IMR-90 (cell line): ENCODE data around the gene HOXA2. TPM values are rescaled to one million over a fixed set of nuclear protein-coding genes. Genes with fewer than 3 reads are reported as not detected.
A peak's percentile ranks its signal among the peaks of the same experiment; 100 is the strongest.

Experiments
- ATAC-seq: fragments of 200-7000 bp; cut with Tn5 transposase; 2 replicates; pipeline ENCODE4 v1.9.1; 2020; ENCODE audit warnings: low read depth, mild to moderate bottlenecking, moderate library complexity
- BruUV-seq: library from RNA; stranded (reverse); fragments of 400-500 nt; replicated peaks from 2 replicates; lab custom pipeline; 2021; lab: Mats Ljungman, UMichigan
- CTCF ChIA-PET: fragments of 300-600 bp; formaldehyde crosslinking; extraction: SDS; loops from one replicate; lab custom pipeline; 2021; ENCODE audit warnings: antibody characterized with exemption; lab: Yijun Ruan, JAX
- POLR2A ChIA-PET: fragments of 300-600 bp; sonication (Branson Sonifier 250); formaldehyde crosslinking; loops from one replicate; lab custom pipeline; 2022; ENCODE audit warnings: antibody characterized with exemption; ENCODE audit not compliant: unreplicated experiment; lab: Charles Lee
- DNase-seq: peaks from one replicate; pipeline ENCODE4 v3.0.0; 2013
- H2AFZ ChIP-seq: replicated peaks from 2 replicates; pipeline ENCODE3; 2013; ENCODE audit warnings: low read length, mild to moderate bottlenecking; ENCODE audit not compliant: poor library complexity
- H2AK5ac ChIP-seq: 2 replicates; pipeline ENCODE4 v1.6.1; 2013; ENCODE audit warnings: low read depth, low read length, inconsistent platforms
- H2AK9ac ChIP-seq: replicated peaks from 2 replicates; pipeline ENCODE3; 2013; ENCODE audit warnings: mild to moderate bottlenecking, low read depth, low read length, moderate library complexity; ENCODE audit not compliant: poor library complexity
- H2BK120ac ChIP-seq: 2 replicates; pipeline ENCODE4 v1.6.1; 2013; ENCODE audit warnings: low read depth, low read length, inconsistent platforms
- H2BK15ac ChIP-seq: 3 replicates; pipeline ENCODE4 v1.6.1; 2013; ENCODE audit warnings: low read depth, low read length, inconsistent platforms
- H2BK20ac ChIP-seq: 2 replicates; pipeline ENCODE4 v1.6.1; 2013; ENCODE audit warnings: low read depth, mild to moderate bottlenecking, inconsistent platforms, low read length, moderate library complexity
- H2BK5ac ChIP-seq: 2 replicates; pipeline ENCODE4 v1.6.1; 2013; ENCODE audit warnings: mild to moderate bottlenecking, low read depth, low read length, inconsistent platforms; ENCODE audit not compliant: poor library complexity, severe bottlenecking
- H3K14ac ChIP-seq: replicated peaks from 2 replicates; pipeline ENCODE4 v1.6.1; 2013; ENCODE audit warnings: low read depth, low read length, inconsistent platforms
- H3K18ac ChIP-seq: 2 replicates; pipeline ENCODE4 v1.6.1; 2013; ENCODE audit warnings: low read depth, low read length, control low read depth
- H3K23ac ChIP-seq: 2 replicates; pipeline ENCODE4 v1.6.1; 2013; ENCODE audit warnings: low read depth, low read length, inconsistent platforms
- H3K27ac ChIP-seq: 2 replicates; pipeline ENCODE4 v1.5.1; 2013; ENCODE audit warnings: mild to moderate bottlenecking, control low read depth, low read length; ENCODE audit not compliant: insufficient read depth
- H3K27me3 ChIP-seq: 2 replicates; pipeline ENCODE4 v1.6.1; 2013; ENCODE audit warnings: low read length; ENCODE audit not compliant: control insufficient read depth, insufficient read depth
- H3K36me3 ChIP-seq: 2 replicates; pipeline ENCODE4 v1.6.1; 2013; ENCODE audit warnings: low read length, mixed read lengths; ENCODE audit not compliant: control insufficient read depth, insufficient read depth
- H3K4ac ChIP-seq: 2 replicates; pipeline ENCODE4 v1.6.1; 2013; ENCODE audit warnings: low read depth, low read length, inconsistent platforms
- H3K4me1 ChIP-seq: 2 replicates; pipeline ENCODE4 v1.6.1; 2013; ENCODE audit warnings: low read length, mixed read lengths; ENCODE audit not compliant: control insufficient read depth, insufficient read depth
- H3K4me2 ChIP-seq: 2 replicates; pipeline ENCODE4 v1.6.1; 2013; ENCODE audit warnings: low read depth, mild to moderate bottlenecking, control low read depth, low read length, moderate library complexity
- H3K4me3 ChIP-seq: 2 replicates; pipeline ENCODE4 v1.5.1; 2013; ENCODE audit warnings: low read depth, mild to moderate bottlenecking, control low read depth, low read length, moderate library complexity; ENCODE audit not compliant: insufficient read depth
- H3K56ac ChIP-seq: 2 replicates; pipeline ENCODE4 v1.6.1; 2013; ENCODE audit warnings: low read length, inconsistent platforms; ENCODE audit not compliant: insufficient read depth; ENCODE audit errors: extremely low read depth
- H3K79me1 ChIP-seq, 2 experiments: 2 replicates each; pipeline ENCODE4 v1.6.1; 2013; ENCODE audit warnings: low read length in 2 of 2, inconsistent platforms in 1 of 2, low read depth in 1 of 2
- H3K9ac ChIP-seq: 2 replicates; pipeline ENCODE4 v1.6.1; 2013; ENCODE audit warnings: low read depth, low read length, control low read depth
- H3K9me1 ChIP-seq: 2 replicates; pipeline ENCODE4 v1.6.1; 2013; ENCODE audit warnings: low read length, inconsistent platforms; ENCODE audit not compliant: insufficient read depth
- H3K9me3 ChIP-seq: 2 replicates; pipeline ENCODE4 v1.6.1; 2013; ENCODE audit warnings: low read length; ENCODE audit not compliant: control insufficient read depth, insufficient read depth
- H4K20me1 ChIP-seq: 2 replicates; pipeline ENCODE4 v1.6.1; 2013; ENCODE audit warnings: low read length, inconsistent platforms; ENCODE audit not compliant: insufficient read depth
- H4K5ac ChIP-seq: 2 replicates; pipeline ENCODE4 v1.6.1; 2013; ENCODE audit warnings: mild to moderate bottlenecking, low read depth, low read length, control low read depth
- H4K8ac ChIP-seq, 2 experiments: 2 replicates each; pipeline ENCODE4 v1.6.1; 2013; ENCODE audit warnings: low read depth in 2 of 2, low read length in 2 of 2, control low read depth in 1 of 2, inconsistent platforms in 1 of 2
- H4K91ac ChIP-seq: 2 replicates; pipeline ENCODE4 v1.6.1; 2013; ENCODE audit warnings: low read depth, low read length, inconsistent platforms; ENCODE audit not compliant: insufficient read depth
- CEBPB ChIP-seq: IDR thresholded peaks from 2 replicates; pipeline ENCODE4 v1.6.1; 2012; ENCODE audit warnings: low read depth, low read length, improper control_type of control experiment
- CHD1 ChIP-seq: IDR thresholded peaks from 2 replicates; pipeline ENCODE4 v1.6.1; 2012; ENCODE audit warnings: low read depth, low read length, improper control_type of control experiment
- CTCF ChIP-seq: conservative IDR thresholded peaks from 2 replicates; pipeline ENCODE4 v1.5.1; 2012; ENCODE audit warnings: mild to moderate bottlenecking, low read depth, low read length, improper control_type of control experiment
- ELK1 ChIP-seq: fragments of 150-350 bp; IDR thresholded peaks from 2 replicates; pipeline ENCODE4 v1.6.1; 2016; ENCODE audit warnings: low read depth, mild to moderate bottlenecking, low read length, moderate library complexity, borderline replicate concordance
- FOS ChIP-seq: fragments of 150-350 bp; IDR thresholded peaks from 2 replicates; pipeline ENCODE4 v1.6.1; 2016; ENCODE audit warnings: low read depth, low read length
- MAZ ChIP-seq: IDR thresholded peaks from 2 replicates; pipeline ENCODE4 v1.6.1; 2012; ENCODE audit warnings: low read depth, mild to moderate bottlenecking, low read length, improper control_type of control experiment, moderate library complexity, borderline replicate concordance
- NFE2L2 ChIP-seq: fragments of 150-350 bp; IDR thresholded peaks from 2 replicates; pipeline ENCODE4 v1.6.1; 2016; ENCODE audit warnings: low read depth, mild to moderate bottlenecking, low read length
- POLR2A ChIP-seq: IDR thresholded peaks from 2 replicates; pipeline ENCODE4 v1.6.1; 2012; ENCODE audit warnings: mild to moderate bottlenecking, low read depth, low read length
- RAD21 ChIP-seq: IDR thresholded peaks from 2 replicates; pipeline ENCODE4 v1.6.1; 2012; ENCODE audit warnings: low read length, improper control_type of control experiment
- RCOR1 ChIP-seq: IDR thresholded peaks from 2 replicates; pipeline ENCODE4 v1.6.1; 2012; ENCODE audit warnings: mild to moderate bottlenecking, low read length, improper control_type of control experiment; ENCODE audit not compliant: insufficient replicate concordance
- USF2 ChIP-seq: fragments of 150-350 bp; IDR thresholded peaks from 2 replicates; pipeline ENCODE4 v1.6.1; 2017; ENCODE audit warnings: mild to moderate bottlenecking, antibody characterized with exemption, low read length, low read depth
- WGBS, 2 experiments: methylation state at CpG; one replicate each; pipeline versions ENCODE4 v1.1.5 to v1.1.7; 2013; ENCODE audit warnings: missing lambda C conversion rate in 2 of 2; ENCODE audit not compliant: insufficient read length in 1 of 2; ENCODE audit errors: extremely low coverage in 2 of 2; 5-methylcytosine and 5-hydroxymethylcytosine counted together
- dilution Hi-C: fragments of 300-500 bp; cut with HindIII; formaldehyde crosslinking; loops from one replicate; pipeline ENCODE4 v1.14.3; 2018; ENCODE audit warnings: low sequenced_read_pairs; ENCODE audit not compliant: unreplicated experiment
- in situ Hi-C: fragments of 300-500 bp; cut with MboI; formaldehyde crosslinking; loops from 3 replicates; pipeline ENCODE4 v1.14.3; 2019; ENCODE audit warnings: low sequenced_read_pairs, inconsistent platforms, mixed read lengths
- intact Hi-C: fragments of 100-400 bp; cut with micrococcal nuclease; formaldehyde crosslinking; loops from 2 replicates; pipeline ENCODE4 v1.10.0; 2022
- polyA plus RNA-seq, 3 experiments: library from polyadenylated mRNA; depleted of rRNA; stranded (reverse); fragments of >200 nt; gene quantifications; 2 replicates each; pipeline ENCODE4 v1.2.3, GENCODE V29; 2012; ENCODE audit warnings: low replicate concordance in 1 of 3
- total RNA-seq: library from RNA; depleted of rRNA; stranded (reverse); fragments of >200 nt; gene quantifications from 2 replicates; pipeline ENCODE4 v1.2.3, GENCODE V29; 2012

Gene HOXA2
- total and polyA plus RNA-seq, 2 of the 4 experiments (the other 2 are of a cell fraction), result 1.6 to 3.9 TPM

GRCh38 chr7:27088002-27088922 lies 14.2 kb downstream of the HOXA2 start:
- H3K27me3 ChIP-seq, result peaks cover 4% of the 10 kb centered on the region; the same call in 1 of the 2 replicates
- H2AFZ ChIP-seq, result peak overlapping the region; percentile 27
- BruUV-seq, result no TSS peak
- H3K4me3 ChIP-seq, result no peak overlapping the region
- no peaks in the 10 kb centered on the region for H4K20me1 ChIP-seq
- H3K23ac ChIP-seq, result no peak overlapping the region
- H3K14ac ChIP-seq, result no peak overlapping the region
- no peak overlapping the region for H2AK5ac ChIP-seq
- no peak for DNase-seq
- no peak overlapping the region for H4K5ac ChIP-seq
- no peaks in the 10 kb centered on the region for H3K36me3 ChIP-seq
- no peak for TF ChIP-seq CHD1
- no peak for TF ChIP-seq CEBPB
- no peak for TF ChIP-seq NFE2L2
- no peak for TF ChIP-seq RAD21
- no peak for TF ChIP-seq RCOR1
- TF ChIP-seq ELK1, result no peak
- no peak for TF ChIP-seq USF2
- no peak for TF ChIP-seq POLR2A
- no peak for TF ChIP-seq CTCF
- no peak for TF ChIP-seq FOS
- TF ChIP-seq MAZ, result no peak
- H3K56ac ChIP-seq, result no peak overlapping the region
- H3K9ac ChIP-seq, result no peak overlapping the region
- no peak overlapping the region for H2BK120ac ChIP-seq
- H4K91ac ChIP-seq, result no peak overlapping the region
- CTCF ChIA-PET, result no interaction called here
- no peak overlapping the region for H4K8ac ChIP-seq
- H2BK20ac ChIP-seq, result no peak overlapping the region
- no peak for ATAC-seq
- no peak overlapping the region for H3K4ac ChIP-seq
- H3K27ac ChIP-seq, result no peak overlapping the region
- no peak overlapping the region for H3K4me2 ChIP-seq
- H3K4me1 ChIP-seq, result no peaks in the 10 kb centered on the region
- H3K9me3 ChIP-seq, result no peaks in the 10 kb centered on the region
- dilution Hi-C loops (no loop called here), in situ Hi-C loops (no loop called here), intact Hi-C loops (no loop called here)
- H3K9me1 ChIP-seq, result no peaks in the 10 kb centered on the region
- H2BK15ac ChIP-seq, result no peak overlapping the region
- H2AK9ac ChIP-seq, result no peak overlapping the region
- H3K18ac ChIP-seq, result no peak overlapping the region
- 56% methylated on average over 46 of the region's 68 CpGs; no CpG with 5 or more reads in 1 of the 2 experiments for WGBS, 2 experiments
- H3K79me1 ChIP-seq, result no peaks in the 10 kb centered on the region
- no peak overlapping the region for H2BK5ac ChIP-seq
- POLR2A ChIA-PET, result no interaction called here
